VCaP (cell line): Measurements from ENCODE around the gene NEBL.

Source experiments
- H3K27ac ChIP-seq: fragments of 450-650 bp; 2 replicates; pipeline ENCODE4 v1.5.1; 2017
- CTCF ChIP-seq: fragments of 450-650 bp; conservative IDR thresholded peaks from 2 replicates; pipeline ENCODE4 v1.5.1; 2017; ENCODE audit warnings: mild to moderate bottlenecking, moderate library complexity

Gene NEBL

GRCh38 chr10:20877986-20878983, 18.8 kb downstream of the NEBL start:
- no peak for TF ChIP-seq CTCF
- peak overlapping the region; percentile 11; the same call in 1 of the 2 replicates for H3K27ac ChIP-seq

GRCh38 chr10:20877554-20877953, 19.6 kb downstream of the NEBL start:
- H3K27ac ChIP-seq, result peak overlapping the region; percentile 11; the same call in 1 of the 2 replicates
- no peak for TF ChIP-seq CTCF

- no peak overlapping the region for H3K27ac ChIP-seq
Observed at GRCh38 chr10:20874261-20874660, 22.9 kb downstream of the NEBL start.

GRCh38 chr10:20871970-20872369, 25.1 kb downstream of the NEBL start:
- TF ChIP-seq CTCF, result no peak
- no peak overlapping the region for H3K27ac ChIP-seq

More at GRCh38 chr10:20874261-20874660, 22.9 kb downstream of the NEBL start:
- TF ChIP-seq CTCF, result no peak

GRCh38 chr10:20870834-20871233, 26.3 kb downstream of the NEBL start:
- no peak overlapping the region for H3K27ac ChIP-seq
- no peak for TF ChIP-seq CTCF

- TF ChIP-seq CTCF, result no peak
- H3K27ac ChIP-seq, result no peak overlapping the region
Observed at GRCh38 chr10:20863008-20863407, 34.1 kb downstream of the NEBL start.

GRCh38 chr10:20858292-20859124, 38.6 kb downstream of the NEBL start:
- peak; percentile 75 for TF ChIP-seq CTCF
- no peak overlapping the region for H3K27ac ChIP-seq
